Left cardiac atrium (tissue), 4 donors: Measurements from ENCODE around the gene NCOA5. TPM values are rescaled to one million over a fixed set of nuclear protein-coding genes. Genes with fewer than 3 reads are reported as not detected.
A peak's percentile ranks its signal among the peaks of the same experiment; 100 is the strongest.

ENCODE experiments used
- ATAC-seq, 2 donors: fragments of 200-7000 bp; cut with Tn5 transposase; one replicate each; pipeline ENCODE4 v1.9.1; 2020; ENCODE audit warnings: mild to moderate bottlenecking in 2 of 2, moderate library complexity in 2 of 2
- DNase-seq: peaks from one replicate; pipeline ENCODE4 v3.0.0-alpha.2; 2020
- intact Hi-C, 2 donors: fragments of 100-400 bp; cut with DNase I; formaldehyde crosslinking; loops; one replicate each; pipeline versions ENCODE4 v1.14.1 to v1.15.1; 2022 to 2023
- total RNA-seq, 2 donors: library from RNA; stranded (reverse); fragmentation: NEBNext Ultra II Directional; extraction: Animal tissue kit (Norgen Biotek cat#: 25700); gene quantifications; one replicate each; pipeline ENCODE4 v1.2.1, GENCODE V29; 2021
- donor health status: DM: no; HTN: yes; CAD: no.
- donor health status: DM: no; HTN: yes; CAD: no; lungs with severe emphysema.
- donor health status: DM: yes; HTN: yes; CAD: no.
- donor health status: Dilated cardiomyopathy.

NCOA5 gene
- total RNA-seq, 2 donors from 2014 or later: 19.6 to 21.1 TPM

DNA sequence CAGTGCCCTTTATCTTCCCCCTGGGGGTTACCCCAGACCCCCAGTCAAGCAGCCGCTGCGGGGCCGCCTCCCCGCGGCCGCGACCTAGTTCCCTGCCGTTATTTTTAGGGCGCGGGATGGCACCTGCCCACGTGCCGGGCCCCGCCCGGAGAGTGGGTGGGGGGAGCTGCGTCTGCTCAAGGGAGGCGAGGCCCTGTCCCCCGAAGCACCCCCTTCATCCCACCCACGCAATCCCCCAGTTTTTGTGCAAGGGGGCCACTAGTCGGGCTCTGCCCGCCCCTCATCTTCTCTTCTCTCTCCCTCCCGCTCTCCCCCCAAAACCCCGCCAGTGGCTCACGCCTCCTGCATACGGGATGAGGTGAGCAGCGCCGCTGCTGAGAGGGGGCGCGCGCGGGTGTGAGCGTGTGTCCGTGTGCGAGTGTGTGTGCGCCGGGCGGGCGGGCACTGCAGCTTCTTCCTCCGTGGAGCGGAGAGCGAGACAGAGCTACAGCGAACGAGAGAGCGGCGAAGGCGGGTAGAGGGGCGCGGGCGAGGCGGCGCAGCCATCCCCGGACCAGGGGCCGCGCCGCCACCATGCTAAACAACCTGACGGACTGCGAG, 60.9 kb downstream of the NCOA5 start, which contains the start of gene SLC12A5:
SLC12A5 (plus strand) TSS at position 444 of the 600 bp plus-strand sequence; CDS start at position 574, 130 bp downstream.
- DNase-seq: no peak
- intact Hi-C loops: loop anchor here in 1 of 2 donors (10.0 kb wide), 1 partner anchor 86 kb away; the partner anchor contains the start of gene CD40
- no peak for ATAC-seq

DNA sequence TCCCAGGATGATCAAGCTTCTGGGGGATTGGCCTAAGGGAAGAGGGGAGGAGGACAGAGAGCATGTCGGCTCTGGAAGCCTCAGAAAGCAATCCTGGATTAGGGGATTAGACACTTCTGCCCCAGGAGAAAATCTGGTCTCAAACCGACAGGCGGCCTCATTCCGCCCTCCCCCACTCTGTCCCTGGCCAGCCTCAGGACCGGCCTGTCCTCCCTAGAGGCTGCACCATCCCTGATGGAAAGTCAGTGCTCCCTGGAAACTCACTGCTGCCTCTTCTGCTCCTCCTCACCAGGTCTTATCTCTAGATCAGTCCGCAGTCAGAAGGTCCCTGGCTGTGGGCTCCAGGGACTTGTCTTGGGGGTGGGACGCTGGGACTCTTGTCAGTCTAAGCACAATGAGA, 61.7 kb downstream of the NCOA5 start:
- intact Hi-C loops: loop anchor here in 1 of 2 donors (10.0 kb wide), 1 partner anchor 87 kb away; the partner anchor contains the start of gene CD40
- no peak for ATAC-seq
- no peak for DNase-seq

DNA sequence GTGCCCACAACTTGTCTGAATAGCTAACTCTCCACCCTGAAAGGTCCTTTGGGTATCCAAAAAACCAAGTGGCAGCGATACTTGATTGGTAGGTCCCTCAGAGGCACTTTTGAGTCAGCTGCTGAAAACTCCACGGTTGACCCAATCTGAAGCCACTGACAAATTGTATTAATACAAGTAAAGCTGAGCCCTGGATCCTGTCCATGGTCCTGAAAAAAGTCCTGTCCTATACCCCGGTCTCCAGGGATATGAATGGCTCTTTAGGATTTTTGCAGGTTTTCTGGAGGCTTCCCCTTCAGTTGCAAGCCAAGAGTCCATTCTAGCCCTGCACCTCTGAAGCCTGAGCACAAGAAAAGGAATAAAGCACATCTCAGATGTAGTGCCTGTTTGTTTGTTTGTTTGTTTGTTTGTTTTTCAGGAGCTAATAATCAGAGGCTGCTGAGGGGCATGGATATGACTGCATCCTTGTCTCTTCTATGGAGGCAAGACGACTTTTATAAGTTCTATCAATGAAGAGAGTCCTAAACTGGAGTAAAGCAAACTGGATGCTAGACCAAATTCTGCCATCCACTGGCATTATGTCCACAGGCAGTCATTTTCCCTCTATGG, 62.4 kb downstream of the NCOA5 start:
- ATAC-seq (no peak), DNase-seq (peak; percentile 31)
- intact Hi-C loops: loop anchor here in 1 of 2 donors (10.0 kb wide), 1 partner anchor 87 kb away; the partner anchor contains the start of gene CD40

DNA sequence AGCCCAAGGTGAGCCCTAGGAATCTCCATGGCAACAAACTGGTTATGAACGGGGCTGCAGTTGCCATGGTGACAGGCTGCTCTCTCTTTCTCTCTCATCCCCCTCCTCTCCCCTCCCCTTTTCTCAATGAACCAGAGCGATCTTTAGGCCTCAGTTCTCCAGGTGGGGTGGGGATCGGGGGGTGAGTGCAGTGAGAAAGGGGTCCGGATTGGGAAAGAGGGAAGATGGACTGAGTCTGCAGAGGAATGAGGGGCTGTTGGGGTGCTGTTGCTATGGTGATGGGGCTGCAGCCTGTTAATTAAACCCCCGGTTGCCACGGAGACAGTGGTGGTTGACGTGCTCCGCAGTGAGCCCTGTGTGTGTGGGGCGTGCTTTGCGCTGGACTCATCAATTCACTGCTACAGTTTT, 64.4 kb downstream of the NCOA5 start:
- intact Hi-C loops: loop anchor here in 1 of 2 donors (10.0 kb wide), 1 partner anchor 89 kb away; the partner anchor contains the start of gene CD40
- no peak for DNase-seq
- no peak for ATAC-seq

DNA sequence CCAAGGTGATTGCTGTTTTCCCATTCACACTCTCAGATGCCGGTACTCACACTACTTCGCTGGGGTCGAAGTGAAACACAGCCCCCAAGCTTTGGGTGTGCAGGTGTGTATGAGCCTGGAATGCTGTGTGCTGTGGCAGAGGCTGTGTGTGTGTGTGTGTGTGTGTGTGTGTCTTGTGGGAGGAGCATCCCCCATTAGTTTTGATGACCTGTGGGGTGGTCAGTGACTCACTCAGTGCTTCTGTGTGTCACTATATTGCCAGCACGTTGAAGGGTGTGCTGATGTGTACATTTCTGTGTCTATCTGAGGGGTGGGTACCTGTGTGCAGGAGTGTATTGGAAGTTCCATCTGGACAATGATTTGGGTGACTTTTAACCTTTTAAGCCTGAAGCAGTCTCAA, 65.8 kb downstream of the NCOA5 start:
- ATAC-seq: no peak
- intact Hi-C loops: loop anchor here in 1 of 2 donors (5.0 to 10.0 kb wide), 2 partner anchors 91 to 153 kb away; partner anchors contain the start of gene CD40

DNA sequence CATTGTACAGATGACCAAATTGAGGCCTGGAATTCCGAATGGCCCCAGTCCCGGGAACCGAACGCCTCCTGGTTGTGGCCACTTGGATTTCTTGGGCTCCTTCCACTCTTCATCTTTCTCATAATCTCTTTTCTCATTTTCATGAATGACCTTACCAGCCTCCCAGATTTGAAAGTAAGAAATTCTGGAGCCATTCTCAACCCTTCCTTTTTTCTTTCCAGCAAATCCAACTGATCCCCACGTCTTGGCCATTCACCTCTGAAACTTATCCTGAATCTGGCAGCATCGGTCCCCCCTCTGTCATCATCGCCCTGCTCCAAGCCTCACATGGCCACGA, 66.6 kb downstream of the NCOA5 start:
- ATAC-seq (no peak), DNase-seq (no peak)
- intact Hi-C loops: loop anchor here in 1 of 2 donors (5.0 to 10.0 kb wide), 2 partner anchors 92 to 154 kb away; partner anchors contain the start of gene CD40

More for the DNA sequence above, 65.8 kb downstream of the NCOA5 start:
- DNase-seq: no peak

DNA sequence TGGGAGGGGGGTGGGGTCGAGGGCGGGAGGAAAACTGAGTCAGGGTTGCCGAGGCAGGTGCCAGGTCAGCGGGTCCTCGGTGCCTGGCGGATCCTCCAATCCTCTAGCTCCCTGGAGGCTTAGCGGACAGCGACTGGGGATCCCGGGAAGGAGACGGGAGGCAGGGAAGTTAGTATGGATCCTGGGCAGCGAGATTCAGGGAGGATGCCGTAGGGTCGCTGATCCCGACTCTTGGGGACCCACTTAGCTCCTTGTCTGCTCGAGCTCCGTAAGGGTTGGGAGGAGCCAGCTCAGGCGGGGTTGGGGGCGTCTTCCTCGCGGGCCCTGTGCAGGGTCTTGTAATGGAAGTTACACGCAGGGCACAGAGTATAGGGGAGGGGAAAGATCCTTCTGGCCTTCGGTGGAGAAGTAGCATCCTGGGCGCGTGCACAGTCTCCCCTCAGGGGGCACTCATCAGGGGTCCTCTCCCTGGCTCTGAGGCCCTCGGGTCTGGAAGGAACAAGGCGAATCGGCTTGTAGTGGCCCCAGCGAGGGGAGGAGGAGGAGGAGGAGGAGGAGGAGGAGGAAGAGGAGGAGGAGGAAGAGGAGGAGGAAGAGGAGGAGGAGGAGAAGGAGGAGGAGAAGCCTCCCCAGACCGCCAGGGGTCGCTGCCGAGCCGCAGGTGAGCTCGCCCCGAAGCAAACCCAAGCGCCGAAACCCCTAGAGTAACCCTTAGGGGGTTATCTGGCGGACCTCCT, 67.2 kb downstream of the NCOA5 start:
- ATAC-seq (peak; percentile 58 to 60), DNase-seq (peak; percentile 66)
- intact Hi-C loops: loop anchor here in 1 of 2 donors (5.0 to 10.0 kb wide), 2 partner anchors 92 to 155 kb away; partner anchors contain the start of gene CD40

DNA sequence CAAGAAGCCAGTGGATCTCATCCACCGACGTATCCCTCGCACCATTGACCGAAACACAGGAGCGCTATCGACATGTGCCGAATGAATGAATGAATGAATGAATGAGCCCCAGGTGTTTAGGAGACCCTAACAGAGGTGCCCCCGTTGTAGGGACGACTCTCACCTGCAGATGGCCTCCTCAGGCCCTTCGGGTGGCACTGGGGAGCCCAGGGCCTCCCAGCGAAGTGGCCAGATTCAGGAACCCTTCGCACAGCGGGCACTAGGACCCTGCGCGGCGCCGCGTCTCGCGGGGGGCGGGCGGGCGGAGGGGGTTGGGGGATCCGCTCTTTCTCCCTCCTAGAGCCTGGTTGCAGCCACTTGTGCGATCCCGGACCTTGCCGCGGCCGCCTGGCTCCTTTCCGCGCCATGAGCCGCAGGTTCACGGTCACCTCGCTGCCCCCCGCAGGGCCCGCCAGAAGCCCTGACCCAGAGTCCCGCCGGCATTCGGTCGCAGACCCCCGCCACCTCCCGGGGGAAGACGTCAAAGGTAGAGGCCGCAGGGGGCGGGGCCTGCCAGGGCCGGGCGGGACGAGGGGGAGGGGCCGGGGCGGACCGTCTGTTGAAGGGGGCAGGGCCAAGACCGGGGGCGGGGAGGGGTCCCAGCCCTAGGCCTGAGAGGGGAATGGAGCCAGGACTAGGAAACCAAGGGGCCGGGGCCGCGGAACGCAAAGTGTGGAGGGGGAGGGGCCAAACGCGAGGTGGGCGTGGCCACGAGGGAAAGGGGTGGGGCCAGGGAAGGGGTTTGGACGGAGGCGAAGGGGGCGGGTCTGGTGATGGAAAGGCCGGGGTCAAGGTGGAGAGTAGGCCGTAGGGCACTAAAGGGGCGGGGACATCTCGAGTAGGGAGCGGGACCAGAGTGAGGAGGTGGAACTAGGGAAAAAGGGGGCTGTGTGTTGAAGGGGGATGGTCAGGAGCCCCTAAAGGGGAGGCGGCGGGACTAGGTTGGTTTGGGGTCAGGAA, 68.1 kb downstream of the NCOA5 start:
- ATAC-seq (peak; percentile 56 to 59), DNase-seq (no peak)
- intact Hi-C loops: loop anchor here in 1 of 2 donors (5.0 to 10.0 kb wide), 2 partner anchors 93 to 156 kb away; partner anchors contain the start of gene CD40

DNA sequence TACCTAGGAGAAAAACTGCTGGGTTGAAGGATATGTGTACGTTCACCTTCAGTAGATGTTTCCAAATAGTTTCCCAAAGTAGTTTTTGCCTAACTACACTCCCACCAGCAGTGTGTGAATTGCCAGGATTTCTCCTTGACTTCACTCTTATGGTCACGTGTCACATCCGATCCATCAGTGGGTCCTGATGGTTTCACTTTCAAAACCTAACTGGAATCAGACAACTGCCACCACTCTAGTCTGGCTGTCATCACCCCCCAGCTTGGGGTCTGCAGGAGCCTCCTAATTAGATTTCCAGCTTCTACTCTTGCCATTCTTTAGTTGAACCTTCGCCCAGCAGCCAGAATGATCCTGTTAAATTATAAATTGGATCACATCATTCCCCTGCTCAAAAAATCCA, 69.2 kb downstream of the NCOA5 start:
- intact Hi-C loops: loop anchor here in 1 of 2 donors (5.0 to 10.0 kb wide), 2 partner anchors 94 to 157 kb away; partner anchors contain the start of gene CD40
- DNase-seq (no peak), ATAC-seq (no peak)

DNA sequence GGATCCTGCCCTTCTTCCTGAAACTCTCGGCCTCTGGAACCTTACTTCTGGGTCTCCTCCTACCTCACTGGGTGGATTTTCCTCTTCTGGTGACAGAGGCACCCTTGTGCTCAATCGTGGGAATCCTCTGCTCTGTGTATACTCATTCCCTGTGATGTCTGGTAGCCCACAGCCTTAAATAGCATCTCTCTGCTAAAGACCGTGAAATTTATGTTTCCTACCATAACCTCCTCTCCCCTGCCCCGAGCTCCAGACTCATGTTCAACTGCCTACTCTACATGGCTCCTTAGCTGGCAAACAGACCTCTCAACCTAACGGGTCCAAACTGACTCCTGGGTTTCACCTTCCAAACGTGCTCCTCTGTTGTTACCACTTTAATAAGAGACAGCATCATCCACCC, 71.2 kb downstream of the NCOA5 start:
- ATAC-seq: no peak
- DNase-seq: no peak
- intact Hi-C loops: no loop called here

DNA sequence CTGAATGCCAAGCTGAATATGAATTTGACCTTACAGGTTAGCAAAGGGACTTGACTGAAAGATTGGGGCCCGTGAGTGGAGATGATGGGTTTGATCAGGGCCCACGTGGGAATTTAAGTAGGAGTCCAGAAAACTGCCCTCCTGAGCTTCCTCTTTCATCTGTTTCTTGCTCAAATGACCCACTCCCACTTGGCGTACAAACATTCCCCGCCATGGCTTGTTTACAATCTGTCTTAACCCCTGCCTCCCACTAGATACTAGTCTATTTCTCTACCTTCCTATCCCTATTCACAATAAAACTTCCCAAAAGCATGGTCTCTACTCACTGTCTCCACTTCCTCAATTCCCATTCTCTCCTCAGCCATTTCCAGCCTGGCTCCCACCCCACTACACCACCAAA, 71.7 kb downstream of the NCOA5 start:
- intact Hi-C loops: no loop called here
- DNase-seq (no peak), ATAC-seq (no peak)

DNA sequence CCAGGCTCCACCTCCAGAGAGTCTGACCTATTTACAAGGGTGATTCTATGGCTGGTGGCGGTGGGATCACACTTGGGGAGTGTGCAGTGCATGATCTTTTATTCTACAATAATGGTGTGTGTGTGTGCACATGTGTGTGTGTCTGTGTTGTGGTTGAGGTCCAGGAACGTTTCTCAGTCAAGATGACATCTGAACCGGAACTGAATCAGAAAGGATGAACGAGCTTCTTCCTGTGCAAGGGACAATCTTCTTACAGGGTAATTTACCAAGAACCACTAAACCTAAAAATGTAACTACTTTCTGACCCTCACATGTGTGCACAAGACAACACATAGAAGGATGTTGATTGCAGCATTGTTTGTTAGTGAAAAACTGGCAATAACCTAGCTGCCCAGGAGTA, 72.5 kb downstream of the NCOA5 start:
- ATAC-seq (no peak), DNase-seq (no peak)
- intact Hi-C loops: no loop called here

DNA sequence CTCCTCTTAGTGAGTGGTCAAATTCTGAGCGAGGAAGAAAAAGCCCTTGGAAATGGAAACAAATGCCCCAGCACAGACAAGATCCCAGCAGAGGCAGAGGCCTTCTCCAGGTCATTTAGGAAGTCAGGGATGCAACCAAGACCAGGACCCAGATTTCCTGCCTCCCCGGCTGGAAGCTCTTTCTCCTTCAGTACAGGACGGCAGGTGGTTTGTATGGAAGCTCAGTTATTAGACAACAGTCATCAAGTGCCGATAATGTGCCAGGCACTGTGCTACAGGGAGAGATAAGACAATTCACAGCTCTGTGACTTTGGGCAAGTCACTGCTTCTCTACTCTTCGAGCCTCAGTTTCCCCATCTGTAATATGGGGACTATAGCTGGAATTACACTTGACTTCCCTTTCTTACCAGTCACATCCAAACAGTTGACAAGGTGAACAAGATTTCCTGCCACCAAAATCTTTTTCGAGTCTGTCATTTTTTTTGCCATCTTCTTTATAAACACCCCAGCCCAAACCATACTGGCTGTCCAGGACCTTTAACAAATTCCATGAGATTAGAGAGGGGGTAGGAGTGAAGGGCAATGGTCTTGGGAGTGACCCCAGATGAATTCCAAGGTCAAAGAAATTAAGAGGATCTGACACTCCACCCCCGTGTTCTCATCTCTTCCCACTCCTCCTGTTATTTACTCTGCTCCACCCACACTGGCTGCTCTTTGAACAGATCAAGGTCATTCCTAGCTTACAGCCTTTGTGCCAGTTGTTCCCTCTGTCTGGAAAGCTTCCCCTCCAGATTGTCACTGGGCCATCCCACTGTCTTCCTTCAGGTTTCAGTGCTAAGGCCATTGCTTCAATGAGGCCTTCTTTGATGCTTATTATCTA, 75.0 kb downstream of the NCOA5 start:
- intact Hi-C loops: no loop called here
- DNase-seq (no peak), ATAC-seq (no peak)

DNA sequence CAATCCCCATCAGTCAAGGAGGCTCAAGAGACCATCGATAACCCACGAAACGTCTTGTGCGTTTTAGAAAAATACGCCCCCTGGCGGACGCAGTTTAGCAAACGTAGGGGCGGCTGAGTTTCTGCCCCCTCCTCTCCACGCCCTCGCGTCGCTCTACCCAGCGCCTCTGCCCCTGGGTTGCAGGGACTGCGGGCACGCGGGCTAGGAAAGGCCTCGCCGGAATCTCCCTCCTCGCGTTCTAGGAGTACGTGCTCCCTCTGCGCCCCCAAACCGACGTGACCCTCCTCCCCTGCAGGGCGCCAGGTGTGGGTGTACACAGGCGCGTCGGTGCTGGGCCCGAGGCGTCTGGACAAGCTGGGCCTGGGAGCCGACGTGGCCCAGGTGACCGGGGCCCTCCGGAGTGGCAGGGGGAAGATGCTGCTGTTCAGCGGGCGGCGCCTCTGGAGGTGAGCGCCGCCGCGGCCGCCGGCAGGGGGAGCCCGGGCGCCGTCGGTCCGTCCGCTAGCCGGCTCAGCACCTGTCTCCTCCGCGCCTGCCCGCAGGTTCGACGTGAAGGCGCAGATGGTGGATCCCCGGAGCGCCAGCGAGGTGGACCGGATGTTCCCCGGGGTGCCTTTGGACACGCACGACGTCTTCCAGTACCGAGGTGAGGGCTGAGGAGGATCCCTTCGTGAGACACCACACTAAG, 75.8 kb downstream of the NCOA5 start:
- intact Hi-C loops: no loop called here
- ATAC-seq: peak; percentile 75

DNA sequence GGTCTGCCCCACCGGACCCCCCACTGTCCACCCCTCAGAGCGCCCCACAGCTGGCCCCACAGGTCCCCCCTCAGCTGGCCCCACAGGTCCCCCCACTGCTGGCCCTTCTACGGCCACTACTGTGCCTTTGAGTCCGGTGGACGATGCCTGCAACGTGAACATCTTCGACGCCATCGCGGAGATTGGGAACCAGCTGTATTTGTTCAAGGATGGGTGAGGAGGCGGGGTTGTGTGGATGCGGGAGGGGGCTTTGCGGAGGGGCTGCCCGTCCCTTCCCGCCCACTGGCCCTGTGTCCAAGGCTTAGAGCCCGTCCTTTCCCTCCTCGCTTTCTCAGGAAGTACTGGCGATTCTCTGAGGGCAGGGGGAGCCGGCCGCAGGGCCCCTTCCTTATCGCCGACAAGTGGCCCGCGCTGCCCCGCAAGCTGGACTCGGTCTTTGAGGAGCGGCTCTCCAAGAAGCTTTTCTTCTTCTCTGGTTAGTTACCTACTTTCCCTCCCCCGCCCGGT, 76.4 kb downstream of the NCOA5 start:
- intact Hi-C loops: no loop called here
- ATAC-seq (no peak), DNase-seq (no peak)

More for the DNA sequence above, 75.8 kb downstream of the NCOA5 start:
- DNase-seq: peak; percentile 47

DNA sequence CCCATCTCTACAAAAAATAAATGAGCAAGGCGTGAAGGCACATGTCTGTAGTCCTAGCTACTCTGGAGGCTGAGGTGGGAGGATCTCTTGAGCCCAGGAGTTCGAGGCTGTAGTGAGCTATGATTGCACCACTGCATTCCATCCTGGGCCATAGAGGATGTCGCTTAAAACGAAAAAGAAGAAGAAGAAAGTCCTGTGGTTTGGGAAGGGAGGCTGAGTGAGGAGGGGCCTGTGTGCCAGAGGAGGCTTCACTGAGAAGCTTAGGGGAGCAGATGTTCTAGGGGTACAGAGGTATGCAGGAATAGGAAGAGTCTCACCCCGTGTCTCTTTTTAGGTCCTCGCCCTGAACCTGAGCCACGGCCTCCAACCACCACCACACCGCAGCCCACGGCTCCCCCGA, 76.8 kb downstream of the NCOA5 start:
- ATAC-seq: no peak
- intact Hi-C loops: no loop called here
- DNase-seq: no peak
